Mesangial cell (primary cell): ENCODE results near the gene AKR1C3. TPM values are rescaled to one million over a fixed set of nuclear protein-coding genes. Genes with fewer than 3 reads are reported as not detected.

ENCODE experiments used
- total RNA-seq: library from RNA; depleted of rRNA; stranded (reverse); fragments of >200 nt; gene quantifications from 2 replicates; pipeline ENCODE4 v1.2.3, GENCODE V29; 2015

AKR1C3 gene
- total RNA-seq: 2.9 and 21.0 TPM in 2 replicates

GRCh38 chr10:5094265-5095205, at the start of gene AKR1C3:
TSS of gene AKR1C3 (plus strand) at chr10:5094414. CDS start at chr10:5094445, 31 bp downstream.

Other genes starting within 250 kb of the AKR1C3 start
- gene AKR1C1, start 131.0 kb upstream of the AKR1C3 start, total RNA-seq: 2.4 and 4.4 TPM in 2 replicates
- gene AKR1C2, start 90.6 kb upstream of the AKR1C3 start, total RNA-seq: 1.1 and 5.3 TPM in 2 replicates
- not detected in 2 replicates for gene AKR1C8, start 90.7 kb downstream of the AKR1C3 start, total RNA-seq
- not detected in 2 replicates for gene AKR1C4, start 102.4 kb downstream of the AKR1C3 start, total RNA-seq